Inflammatory macrophage treated with lipopolysaccharide for 1 hour (primary cell): Measurements from ENCODE around the gene ADRA1B.
A peak's percentile ranks its signal among the peaks of the same experiment; 100 is the strongest.

Experiments
- DNase-seq, 2 donors: peaks; one replicate each; pipeline ENCODE4 v3.0.0-alpha.2; 2020 to 2022

Gene ADRA1B

GRCh38 chr5:159915904-159916840 is at the start of gene ADRA1B:
Gene ADRA1B, plus strand, starts transcription at chr5:159916482. Its CDS starts 424 bp downstream, at chr5:159916906.
- peak; percentile 40 to 62 for DNase-seq

DNA sequence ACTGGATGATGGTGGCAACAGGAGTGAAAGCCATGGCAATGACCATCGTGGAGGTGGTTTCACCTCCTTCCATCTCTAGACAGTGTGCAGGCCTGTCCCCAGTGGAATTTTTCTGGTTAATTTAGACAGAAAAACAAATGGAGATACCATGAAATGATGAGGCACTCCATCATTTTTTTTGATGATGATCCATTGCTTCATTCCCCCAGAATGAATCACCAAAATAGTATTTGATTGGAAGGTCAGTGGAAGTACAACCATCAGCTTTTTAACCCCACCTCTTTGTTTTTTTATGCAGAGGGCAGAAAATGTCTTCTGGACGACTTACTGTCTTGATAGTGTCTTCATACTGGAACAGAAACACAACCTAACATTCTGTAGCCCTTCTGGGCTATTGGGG is 42.6 kb upstream of the ADRA1B start:
- DNase-seq: no peak

DNA sequence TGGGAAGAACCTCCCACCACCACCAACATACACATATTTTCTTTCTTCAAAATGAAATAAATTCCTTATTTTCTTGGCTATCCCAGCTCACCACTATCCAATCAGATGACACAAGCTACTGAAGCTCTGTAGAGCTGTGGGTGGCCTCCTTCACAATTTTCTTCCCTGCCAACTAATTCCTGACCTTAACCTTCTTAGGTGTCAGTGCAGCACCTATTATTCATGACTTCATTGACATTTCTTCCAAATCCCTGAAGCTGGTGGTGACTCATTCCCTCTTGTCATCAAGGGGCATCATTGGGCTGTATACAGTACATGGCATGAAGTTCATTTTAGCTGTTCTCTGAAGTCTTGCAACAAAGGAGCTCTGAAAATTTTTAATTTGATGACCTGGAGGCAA is 42.0 kb upstream of the ADRA1B start:
- no peak for DNase-seq

GRCh38 chr5:159877016-159877415 is 39.3 kb upstream of the ADRA1B start:
- DNase-seq: no peak

- DNase-seq: no peak
Measured at GRCh38 chr5:159877894-159878448, 38.3 kb upstream of the ADRA1B start.

DNA sequence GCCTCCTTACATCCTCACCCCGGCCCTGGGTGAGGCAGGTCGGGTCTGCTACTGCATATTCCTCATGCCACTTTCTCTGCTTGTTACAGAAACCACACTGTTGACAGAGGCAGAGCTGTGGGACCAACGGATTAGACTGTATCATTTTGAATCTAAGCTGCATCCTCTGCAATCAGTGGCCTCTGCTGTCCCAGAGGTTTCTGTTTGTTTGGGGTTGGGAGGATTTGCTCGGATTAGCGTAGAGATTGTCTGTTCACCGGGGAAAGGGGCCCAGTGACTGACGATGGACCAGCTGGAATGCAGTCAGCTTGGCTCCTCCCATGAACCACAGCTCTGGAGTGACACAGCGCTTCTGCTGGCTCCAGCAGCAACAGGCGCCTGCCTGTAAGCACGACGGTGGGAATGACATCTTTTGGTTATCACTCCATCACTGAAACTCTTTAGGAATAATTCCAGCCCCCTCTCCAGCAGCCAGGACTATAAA is 37.3 kb upstream of the ADRA1B start:
- DNase-seq: no peak

GRCh38 chr5:159880676-159881075 is 35.6 kb upstream of the ADRA1B start:
- no peak for DNase-seq

DNA sequence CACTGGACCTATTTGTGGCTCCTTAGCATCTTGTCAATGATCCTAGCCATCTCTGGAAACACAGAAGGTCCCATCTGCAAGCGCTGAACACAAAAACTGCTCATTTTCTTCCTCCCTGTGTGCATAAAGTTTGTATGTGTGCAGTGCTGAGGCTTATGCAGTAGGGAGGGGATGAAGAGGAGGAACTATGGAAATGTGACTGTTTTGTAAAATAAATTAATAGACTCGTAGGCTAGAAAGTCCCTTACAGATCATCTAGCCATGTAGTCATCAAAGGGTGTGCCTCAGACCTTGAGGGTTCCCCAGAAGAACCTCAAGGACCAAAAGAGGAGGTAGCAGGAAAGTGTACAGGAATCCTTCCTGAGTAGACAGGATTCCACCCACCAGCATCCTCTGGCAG is 34.3 kb upstream of the ADRA1B start:
- no peak for DNase-seq

DNA sequence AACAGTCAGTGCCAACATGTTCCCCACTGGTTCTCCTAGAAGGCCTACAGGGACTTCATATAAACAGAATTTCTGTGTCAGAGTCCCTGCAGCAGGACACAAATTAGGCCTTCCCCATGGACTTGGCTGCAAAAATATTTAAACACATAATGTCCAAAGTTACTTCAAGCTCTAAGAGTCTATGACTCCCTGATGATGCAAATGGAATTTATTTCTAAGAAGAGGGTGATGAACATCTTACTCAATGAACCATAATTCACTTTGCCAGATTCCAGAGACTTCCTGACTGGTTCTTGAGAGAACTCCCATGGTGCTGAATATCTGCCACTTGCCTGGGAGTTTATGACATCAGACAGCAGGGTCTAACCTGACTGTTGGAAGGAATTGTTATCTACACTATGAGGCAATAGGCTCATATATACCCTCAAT is 32.7 kb upstream of the ADRA1B start:
- no peak for DNase-seq

GRCh38 chr5:159884917-159885620 is 31.2 kb upstream of the ADRA1B start:
- no peak for DNase-seq

- no peak for DNase-seq
Measured at GRCh38 chr5:159886296-159886695, 30.0 kb upstream of the ADRA1B start.

DNA sequence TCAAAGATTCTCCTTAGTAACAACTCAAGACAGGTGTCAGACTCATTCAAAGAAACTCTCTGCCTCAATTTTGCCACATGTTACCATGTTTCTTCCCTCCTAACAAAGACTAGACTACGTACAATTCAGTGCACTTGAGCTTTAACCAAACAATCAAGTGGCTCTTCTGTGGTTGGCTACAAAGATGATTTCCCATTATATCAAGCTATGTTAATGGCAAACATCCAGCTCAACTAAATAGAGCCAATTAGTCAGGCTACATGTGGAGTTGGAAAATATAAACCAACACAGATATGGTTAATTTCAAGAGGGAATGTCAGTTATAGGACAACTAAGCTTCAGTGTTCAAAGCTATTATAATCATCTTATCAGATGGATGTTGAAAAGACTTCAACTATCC is 29.2 kb upstream of the ADRA1B start:
- no peak for DNase-seq

DNA sequence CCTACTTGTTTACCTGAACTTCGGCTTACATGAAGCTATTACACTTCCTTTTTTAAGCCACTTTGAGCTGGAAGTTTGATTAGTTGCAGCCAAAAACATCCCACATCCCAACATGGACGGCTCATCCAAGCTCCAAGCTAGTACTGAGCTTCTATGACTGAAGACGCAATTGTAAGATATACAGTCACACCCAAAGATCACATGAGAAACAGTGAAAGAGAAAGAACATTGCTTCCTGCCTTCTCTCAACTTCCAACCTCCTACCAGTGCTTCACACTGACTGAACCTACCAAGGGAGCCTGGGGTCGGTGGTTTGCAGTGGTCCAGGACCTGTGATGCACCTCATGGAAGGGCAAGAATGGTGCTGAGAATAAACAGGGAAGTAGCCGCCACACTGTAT is 27.4 kb upstream of the ADRA1B start:
- DNase-seq: no peak

DNA sequence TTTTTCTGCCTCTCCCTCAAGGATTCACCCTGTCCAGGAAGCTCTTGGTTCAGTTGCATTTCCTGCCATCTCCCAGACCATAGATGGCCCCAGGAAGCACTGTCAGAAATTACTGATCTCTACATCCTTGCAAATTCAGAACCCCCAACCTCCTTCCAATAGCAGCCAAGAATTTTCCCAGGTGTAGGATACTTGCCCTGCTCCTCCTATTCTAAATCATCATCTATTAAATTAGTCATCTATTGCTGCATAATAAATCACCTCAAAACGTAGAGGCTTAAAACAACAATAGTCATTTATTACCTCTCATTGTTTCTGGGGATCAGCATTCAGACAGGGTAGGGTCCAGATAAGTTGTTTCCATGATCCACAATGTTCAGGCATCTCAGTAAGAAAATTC is 26.1 kb upstream of the ADRA1B start:
- DNase-seq: no peak

- DNase-seq: no peak
Measured at GRCh38 chr5:159891371-159891770, 24.9 kb upstream of the ADRA1B start.

DNA sequence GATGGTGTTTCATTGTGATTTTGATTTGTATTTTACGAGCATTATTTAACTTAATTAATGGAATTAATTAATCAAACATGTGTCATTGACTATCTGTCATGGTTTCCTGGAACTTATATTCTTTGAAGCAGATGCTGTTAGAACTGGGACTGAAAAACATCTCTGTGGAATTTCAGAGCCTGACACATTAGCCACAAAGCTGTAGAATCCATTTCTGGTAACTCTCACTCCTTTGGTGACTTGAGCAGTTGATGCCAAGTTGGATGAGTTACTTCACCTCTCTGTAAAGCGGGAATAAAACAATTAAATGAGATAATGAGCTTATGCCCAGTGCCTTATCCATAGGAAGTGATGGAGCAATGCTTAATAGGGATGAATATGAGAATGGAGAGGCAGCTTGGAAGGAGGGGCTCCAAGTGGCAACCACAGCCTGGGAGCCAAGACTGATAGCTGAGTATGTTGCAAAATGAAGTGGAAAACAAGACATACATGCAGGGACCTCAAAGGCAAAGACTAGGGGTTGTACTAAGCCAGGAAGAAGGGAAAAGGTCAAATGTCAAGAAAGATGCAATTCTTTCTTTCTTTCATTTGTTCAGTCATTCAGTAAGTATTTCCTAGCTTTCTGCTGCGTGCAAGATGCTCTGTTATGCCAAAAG is 23.1 kb upstream of the ADRA1B start:
- DNase-seq: no peak

DNA sequence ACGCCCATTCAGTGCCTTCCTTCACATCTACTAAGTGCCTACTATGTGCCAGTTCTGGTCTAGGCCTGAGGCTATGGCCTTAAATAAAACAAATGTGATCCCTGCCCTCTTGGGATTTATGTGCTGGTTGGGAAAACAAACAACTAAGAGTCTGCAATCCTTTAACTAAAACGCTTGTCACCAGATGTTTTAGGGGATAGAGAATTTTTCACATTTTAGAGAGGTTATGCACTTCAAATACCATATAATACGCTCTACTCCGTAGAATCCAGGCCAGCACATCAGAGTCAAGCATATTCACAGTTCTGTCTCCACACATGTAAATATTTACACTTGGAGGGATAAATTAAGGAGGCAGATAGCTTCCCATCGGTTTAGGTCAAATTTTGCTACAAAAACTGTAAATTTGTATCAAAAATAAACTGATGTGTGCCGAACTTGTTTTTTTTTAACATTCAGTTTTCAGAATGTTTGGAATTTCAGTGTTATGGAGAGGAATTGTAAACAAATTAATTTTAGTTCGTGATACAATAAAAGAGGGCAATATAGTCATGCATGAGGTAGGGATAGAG is 22.0 kb upstream of the ADRA1B start:
- DNase-seq: no peak

DNA sequence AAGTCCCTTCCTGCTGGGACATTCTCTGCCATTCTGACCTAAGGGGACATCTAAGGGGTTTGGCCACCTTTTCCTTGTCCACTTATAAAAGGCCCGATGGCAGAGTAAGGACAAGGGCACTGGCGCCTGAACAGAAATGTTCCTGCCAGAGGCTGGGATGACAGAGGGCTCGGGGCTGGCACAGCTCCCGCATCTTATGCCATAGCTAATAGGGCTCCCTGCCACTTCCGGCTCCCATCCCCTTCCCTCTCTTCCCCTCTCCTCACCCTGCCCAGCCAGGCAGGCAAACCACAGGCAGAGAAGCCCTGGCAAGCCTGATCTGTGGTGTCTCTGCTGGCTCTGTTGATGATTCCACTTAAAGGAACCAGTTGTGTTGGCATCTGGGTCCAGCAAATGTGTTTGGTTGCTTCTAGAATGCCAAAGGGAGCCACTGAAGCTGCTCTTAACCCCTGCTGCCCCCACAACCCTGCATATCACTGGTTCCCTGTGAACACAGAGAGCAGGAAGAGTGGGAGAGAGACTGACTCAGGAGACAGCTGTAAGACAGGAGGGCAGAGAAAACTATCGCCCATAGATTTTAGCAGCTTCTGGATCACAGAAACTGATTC is 18.4 kb upstream of the ADRA1B start:
- no peak for DNase-seq

DNA sequence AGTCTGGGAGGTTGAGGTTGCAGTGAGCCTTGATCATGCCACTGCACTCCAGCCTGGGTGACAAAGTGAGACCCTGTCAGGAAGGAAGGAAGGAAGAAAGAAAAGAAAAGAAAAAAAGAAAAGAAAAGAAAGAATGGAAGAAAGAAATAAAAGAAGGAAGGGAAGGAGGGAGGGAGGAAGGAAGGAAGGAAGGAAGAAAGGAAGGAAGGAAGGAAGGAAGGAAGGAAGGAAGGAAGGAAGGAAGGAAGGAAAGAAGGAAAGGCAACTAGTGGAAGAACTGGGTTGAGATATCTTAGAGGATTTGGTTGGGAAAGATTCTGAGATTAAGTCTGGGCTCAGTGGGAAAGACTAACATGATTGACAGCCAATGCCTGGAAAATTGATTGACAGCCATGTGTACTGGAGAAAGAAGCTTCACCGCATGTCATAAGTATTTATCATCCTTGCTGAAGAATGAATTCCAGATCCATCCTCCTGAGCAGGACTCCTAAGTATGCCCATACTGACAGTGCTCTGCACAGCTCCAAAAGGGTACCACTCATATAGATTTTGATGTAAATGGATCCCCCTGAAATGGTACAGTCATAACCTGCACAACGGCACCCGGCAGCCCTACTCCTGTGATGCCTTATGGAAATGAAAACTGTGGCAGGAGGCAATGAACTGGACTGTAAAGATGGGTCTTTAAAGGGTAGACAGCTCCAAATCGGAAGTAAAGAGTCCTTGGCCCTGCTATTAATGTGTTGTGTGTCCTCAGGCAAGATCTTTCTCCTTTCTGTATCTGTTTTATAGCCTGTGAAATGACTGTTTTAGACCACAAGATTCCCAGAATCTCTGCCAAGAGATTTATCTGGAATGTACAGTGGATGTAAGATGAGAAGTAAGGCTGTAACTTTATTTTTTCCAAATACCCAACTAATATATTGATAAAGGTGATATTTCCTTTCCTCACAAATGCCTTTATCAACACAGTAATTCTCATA is 16.9 kb upstream of the ADRA1B start:
- DNase-seq: no peak

DNA sequence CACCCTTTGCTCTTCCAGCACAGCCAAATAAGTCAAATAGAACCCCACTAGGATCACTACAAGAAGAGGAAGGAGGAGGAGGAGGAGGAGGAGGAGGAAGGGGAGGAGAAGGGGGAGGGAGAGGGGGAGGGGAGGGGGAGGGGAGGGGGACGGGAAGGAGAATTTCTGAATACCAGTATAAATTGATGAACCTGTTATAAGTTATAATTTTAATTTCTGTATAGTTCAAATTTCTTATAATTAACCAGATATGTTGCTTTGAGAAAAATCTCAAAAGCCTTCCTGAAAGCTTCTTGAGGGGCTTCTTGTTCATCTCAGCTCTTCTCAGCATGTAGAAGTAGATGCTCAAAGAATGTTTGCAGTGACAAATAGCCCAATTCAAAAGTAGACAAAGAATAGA is 15.0 kb upstream of the ADRA1B start:
- DNase-seq: no peak

DNA sequence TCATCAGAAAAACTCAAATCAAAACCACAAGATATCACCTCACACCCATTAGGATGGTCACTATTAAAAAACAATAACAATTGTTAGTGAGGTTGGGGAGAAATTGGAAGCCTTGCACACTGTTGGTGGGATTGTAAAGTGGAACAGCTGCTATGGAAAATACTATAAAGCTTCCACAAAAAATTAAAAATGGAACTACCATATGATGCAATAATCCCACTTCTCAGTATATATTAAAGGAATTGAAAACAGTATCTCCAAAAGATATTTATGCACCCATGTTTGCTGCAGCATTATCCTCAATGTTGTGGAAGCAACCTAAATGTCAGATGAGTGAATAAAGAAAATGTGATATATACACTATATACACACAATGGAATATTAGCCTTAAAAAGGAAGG is 14.5 kb upstream of the ADRA1B start:
- DNase-seq: no peak
